ENCODE data around the gene BEND3. TPM values are rescaled to one million over a fixed set of nuclear protein-coding genes. Genes with fewer than 3 reads are reported as not detected.
"Not testable (repeated sequence)": the region's sequence is repeated elsewhere in the genome, so short reads cannot be mapped to it uniquely, and the experiment has no call there.

BEND3 gene
- 2.2 and 2.6 TPM in 2 replicates for total RNA-seq
- 1.2 TPM for polyA plus RNA-seq (2012)

GRCh38 chr6:107114926-107115694 lies at the start of gene BEND3:
TSS of gene BEND3 (minus strand) at chr6:107115515. CDS start at chr6:107099285, 16,230 bp downstream.
- DNase-seq (ENCODE audit: low read depth) = peak; percentile 34

GRCh38 chr6:107164299-107164698 lies 49.0 kb upstream of the BEND3 start:
- DNase-seq (ENCODE audit: low read depth) = not testable (repeated sequence)

DNA sequence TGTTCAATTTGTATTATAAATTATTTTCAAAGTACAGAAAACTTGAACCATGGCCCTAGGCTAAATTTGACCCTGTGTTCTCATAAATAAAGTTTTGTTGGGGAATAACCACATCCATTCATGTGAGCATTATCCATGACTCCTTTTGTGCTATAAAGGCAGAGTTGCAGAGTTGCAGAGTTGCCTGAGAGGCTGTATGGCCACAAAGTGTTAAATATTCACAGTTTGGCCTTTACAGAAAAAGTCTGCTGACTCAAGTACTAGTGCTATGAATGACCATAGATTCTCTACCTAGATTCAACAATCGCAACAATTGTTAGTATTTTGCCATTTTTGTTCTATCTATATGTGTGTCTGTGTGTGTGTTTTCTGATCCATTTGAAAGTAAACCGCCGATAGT lies 46.2 kb upstream of the BEND3 start:
- no peak for DNase-seq (ENCODE audit: low read depth)

- DNase-seq (ENCODE audit: low read depth) = no peak
Observed at GRCh38 chr6:107156617-107157016, 41.3 kb upstream of the BEND3 start.

- DNase-seq (ENCODE audit: low read depth) = no peak
Observed at GRCh38 chr6:107154801-107155160, 39.5 kb upstream of the BEND3 start.

DNA sequence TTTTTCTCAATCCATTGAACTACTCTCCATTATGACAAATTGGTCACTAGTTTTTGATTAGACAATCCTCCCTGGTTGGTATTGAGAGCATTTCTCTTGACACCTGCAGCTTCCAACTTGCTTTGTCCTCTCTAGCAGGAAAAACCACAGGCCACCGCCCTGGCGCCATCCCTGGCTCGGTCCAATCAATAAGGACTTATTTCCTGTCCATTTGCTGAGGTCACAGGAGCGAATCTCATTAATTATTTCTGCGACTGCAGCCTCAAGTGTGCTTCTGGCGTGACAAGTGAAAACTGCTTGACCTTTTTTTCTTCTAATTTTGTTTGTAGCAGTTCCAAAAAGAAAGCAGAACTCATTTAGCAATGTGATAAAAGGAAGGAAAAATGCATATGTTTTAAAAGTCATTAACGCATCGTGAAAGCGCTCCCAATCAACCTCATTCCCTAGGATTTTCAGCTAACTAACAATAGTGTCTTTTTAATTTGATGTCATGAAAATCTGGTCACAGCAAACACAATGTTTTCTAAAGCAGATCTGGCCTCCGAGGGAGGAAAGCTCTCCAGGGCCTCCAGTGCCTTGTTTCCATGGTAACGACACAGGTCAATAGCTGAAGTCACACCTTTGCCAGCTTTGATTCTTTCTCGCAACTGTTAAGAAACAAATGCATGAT lies 39.0 kb upstream of the BEND3 start:
- no peak for DNase-seq (ENCODE audit: low read depth)

GRCh38 chr6:107152638-107153430 lies 37.5 kb upstream of the BEND3 start:
- DNase-seq (ENCODE audit: low read depth) = peak; percentile 13

DNA sequence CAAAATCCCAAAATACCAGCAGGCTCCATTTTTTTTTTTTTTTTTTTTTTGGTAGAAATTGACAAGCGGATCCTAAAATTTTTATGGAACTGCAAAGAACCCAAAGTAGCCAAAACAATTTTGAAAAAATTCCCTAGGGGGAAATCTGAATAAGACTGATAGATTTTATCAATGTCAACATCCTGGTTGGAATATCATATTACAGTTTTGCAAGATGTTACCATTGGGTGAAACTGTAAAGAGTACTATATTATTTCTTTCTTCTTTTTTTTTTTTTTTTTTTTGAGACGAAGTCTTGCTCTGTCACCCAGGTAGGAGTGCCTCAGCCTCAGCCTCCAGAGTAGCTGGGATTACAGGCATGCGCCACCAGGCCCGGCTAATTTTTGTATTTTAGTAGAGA lies 29.4 kb upstream of the BEND3 start:
- DNase-seq (ENCODE audit: low read depth) = no peak

DNA sequence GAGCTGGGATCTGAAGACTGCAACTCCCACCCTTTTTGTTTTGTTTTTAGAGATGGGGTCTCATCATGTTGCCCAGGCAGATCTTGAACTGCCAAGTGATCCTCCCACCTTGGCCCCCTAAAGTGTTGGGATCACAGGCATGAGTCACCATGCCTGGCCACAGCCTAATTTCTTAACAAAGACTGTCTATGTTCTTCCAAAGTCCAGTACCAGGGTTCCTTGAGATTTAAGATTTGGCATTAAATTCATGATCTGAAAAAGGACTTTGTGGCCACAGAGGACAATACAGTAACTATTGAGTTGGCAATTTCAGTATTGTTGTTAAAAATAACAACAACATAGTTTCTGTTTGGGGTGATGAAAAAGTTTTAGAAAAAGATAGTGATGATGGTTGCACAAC lies 28.7 kb upstream of the BEND3 start:
- no peak for DNase-seq (ENCODE audit: low read depth)

DNA sequence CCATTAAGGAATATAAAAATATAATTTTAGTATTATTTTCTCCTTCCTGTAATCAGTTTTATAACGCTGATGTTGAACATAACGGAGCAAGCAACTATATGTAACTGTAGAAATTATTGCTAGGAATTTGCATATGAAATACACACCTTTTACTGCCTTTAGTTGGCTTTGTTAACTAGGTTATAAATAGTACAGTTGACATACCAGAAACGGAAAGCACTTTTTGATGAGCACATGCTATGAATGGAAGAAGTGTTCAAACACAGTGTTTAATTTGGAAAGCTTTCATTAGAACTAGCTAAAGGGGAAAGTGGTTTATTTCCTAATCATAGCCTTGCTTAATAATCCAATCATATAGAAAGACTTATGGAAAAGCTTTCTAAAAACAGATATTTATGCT lies 25.3 kb upstream of the BEND3 start:
- no peak for DNase-seq (ENCODE audit: low read depth)

GRCh38 chr6:107136324-107136723 lies 21.0 kb upstream of the BEND3 start:
- DNase-seq (ENCODE audit: low read depth) = not testable (repeated sequence)

DNA sequence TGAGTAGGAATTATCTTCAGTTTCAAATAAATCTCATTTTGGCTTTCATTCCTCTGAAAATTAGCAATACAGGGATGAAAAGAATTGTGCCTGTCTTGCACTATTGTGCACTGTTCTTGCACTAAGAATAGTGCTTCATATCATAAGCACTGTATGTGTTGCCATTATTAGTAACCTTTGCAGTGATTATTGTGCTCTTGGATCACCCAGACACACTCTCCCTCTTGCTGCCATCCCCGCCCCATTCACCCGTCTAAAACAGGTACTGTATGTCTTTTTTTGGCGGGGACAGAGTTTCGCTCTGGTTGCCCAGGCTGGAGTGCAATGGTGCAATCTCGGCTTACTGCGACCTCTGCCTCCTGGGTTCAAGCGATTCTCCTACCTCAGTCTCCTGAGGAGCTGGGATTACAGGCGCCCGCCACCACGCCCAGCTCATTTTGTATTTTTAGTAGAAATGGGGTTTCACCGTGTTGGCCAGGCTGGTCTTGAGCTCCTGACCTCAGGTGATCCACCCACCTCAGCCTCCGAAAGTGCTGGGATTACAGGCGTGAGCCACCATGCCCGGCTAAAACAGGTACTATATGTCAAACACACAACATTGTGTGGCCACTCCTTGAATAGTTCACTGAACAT lies 19.8 kb upstream of the BEND3 start:
- not testable (repeated sequence) for DNase-seq (ENCODE audit: low read depth)

DNA sequence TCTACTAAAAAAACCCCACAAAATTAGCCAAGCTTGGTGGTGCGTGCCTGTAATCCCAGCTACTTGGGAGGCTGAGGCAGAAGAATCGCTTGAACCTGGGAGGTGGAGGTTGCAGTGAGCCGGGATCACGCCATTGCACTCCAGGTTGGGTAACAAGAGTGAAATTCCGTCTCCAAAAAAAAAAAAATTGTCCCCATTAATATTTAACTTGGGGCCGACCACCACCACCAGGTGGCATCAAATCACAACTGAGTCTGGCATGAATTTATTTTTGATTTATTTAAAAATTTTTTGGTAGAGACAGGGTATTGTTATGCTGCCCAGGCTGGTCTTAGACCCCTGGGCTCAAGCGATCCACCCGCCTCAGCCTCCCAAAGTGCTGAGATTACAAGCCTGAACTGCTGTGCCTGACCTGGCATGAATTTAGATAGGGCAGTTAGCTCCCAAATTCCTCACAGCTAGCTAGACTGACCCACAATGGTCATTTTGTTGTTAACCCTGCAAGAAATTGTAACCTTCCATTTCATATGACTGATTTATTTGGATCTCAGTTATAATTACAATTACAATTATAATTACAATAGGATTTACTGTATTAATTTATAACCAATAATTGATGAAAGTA lies 17.1 kb upstream of the BEND3 start:
- DNase-seq (ENCODE audit: low read depth) = peak; percentile 46

DNA sequence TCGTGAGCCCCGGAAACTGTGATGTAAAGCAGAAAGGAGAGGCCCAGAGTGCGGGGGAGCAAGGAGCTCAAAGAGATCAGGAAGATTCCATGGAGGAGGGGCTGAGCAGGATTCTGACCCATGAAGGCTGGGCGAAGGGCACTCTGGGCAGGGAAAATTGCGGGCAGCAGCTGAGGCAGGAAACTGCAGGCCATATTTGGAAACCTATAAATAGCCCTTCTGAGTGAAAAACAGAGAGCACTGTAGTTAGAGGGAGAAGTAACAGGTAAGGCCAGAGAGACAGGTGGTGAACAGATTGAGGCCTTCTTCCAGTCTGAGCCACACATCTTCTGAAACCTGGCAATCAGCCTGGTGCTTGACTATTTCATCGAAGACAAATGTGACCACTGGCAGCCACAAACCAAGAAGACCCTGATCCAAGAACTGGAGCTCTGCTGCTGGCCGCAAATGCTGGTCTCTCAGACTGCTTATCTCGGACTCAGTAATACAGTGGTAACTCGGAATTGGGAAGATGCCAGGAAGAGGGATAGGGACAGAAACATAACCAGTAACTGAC lies 14.1 kb upstream of the BEND3 start:
- DNase-seq (ENCODE audit: low read depth) = peak; percentile 47

DNA sequence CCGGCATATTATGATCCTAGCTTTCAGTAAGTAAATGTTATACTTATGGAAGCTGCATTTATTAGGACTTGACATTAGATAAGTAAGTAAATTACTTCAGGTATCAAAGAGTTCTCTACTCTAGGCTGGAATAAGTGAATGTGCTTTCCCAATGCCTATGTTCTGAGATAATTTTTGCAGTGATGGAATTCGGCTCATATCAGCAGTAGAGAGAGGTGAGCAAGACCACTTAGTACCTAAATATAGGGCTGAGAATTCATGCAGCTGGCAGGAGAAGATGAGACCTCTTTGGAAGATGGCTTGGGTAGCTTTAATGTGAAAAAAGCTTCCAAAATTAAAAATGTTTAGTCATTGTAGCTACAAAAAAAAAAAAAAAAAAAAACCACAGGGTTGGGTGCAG lies 13.3 kb upstream of the BEND3 start:
- no peak for DNase-seq (ENCODE audit: low read depth)

- no peak for DNase-seq (ENCODE audit: low read depth)
Observed at GRCh38 chr6:107128175-107128574, 12.9 kb upstream of the BEND3 start.

DNA sequence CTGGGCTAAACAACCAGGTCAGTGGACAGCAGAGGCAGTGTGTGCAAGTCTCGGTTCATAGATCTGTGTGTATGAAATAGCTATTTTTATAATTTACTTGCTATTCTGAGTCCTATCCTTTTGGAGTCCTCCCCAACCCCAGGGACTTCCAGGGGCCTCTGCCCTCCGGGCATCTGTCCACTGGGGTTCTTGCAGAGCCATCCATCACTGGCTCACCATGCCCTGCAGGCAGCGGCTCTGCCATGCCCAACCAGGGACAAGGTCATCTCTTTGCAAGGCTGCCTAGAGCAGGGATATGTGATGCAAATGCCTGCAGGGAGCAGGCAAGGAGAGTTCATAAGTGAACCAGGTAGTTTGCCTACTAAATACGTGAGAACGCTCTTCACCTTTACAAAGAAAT lies 10.5 kb upstream of the BEND3 start:
- no peak for DNase-seq (ENCODE audit: low read depth)

GRCh38 chr6:107124934-107125348 lies 9.6 kb upstream of the BEND3 start:
- peak; percentile 18 for DNase-seq (ENCODE audit: low read depth)

GRCh38 chr6:107123501-107123900 lies 8.2 kb upstream of the BEND3 start:
- no peak for DNase-seq (ENCODE audit: low read depth)

DNA sequence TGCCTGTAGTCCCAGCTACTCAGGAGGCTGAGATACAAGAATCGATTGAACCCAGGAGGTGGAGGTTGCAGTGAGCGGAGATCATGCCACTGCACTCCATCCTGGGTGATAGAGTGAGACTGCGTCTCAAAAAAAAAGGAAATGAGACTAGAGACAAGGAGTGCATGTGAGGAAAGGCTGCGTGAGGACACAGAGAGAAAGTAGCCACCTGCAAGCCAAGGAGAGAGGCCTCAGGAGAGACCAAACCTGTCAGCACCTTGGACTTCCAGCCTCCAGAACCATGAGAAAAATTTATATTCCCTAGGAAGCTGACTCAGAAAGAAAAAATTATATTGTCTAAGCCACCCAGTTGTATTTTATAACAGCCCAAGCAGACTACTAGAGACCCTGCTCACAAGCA lies 7.4 kb upstream of the BEND3 start:
- DNase-seq (ENCODE audit: low read depth) = no peak

All from myocyte (in vitro differentiated cells).